ENCODE measurements around the gene SHMT1.
"Not testable (repeated sequence)": the region's sequence is repeated elsewhere in the genome, so short reads cannot be mapped to it uniquely, and the experiment has no call there.

SHMT1 gene

GRCh38 chr17:18318117-18318516 is 45.2 kb downstream of the SHMT1 start:
- POLR2A ChIA-PET = no interaction called here
- CTCF ChIA-PET = no interaction called here
- TF ChIP-seq FOXA1 (IDR thresholded peaks at IDR 0.05) (no peak), TARDBP (IDR thresholded peaks at IDR 0.05) (no peak), SP1 (IDR thresholded peaks at IDR 0.05) (no peak), PKNOX1 (IDR thresholded peaks at IDR 0.05) (no peak)
- DNase-seq (ENCODE audit: extremely low spot score) = no peak

GRCh38 chr17:18315961-18316360 is 47.4 kb downstream of the SHMT1 start:
- CTCF ChIA-PET = no interaction called here
- DNase-seq (ENCODE audit: extremely low spot score) = no peak
- TF ChIP-seq BHLHE40 (IDR thresholded peaks at IDR 0.05; ENCODE audit: borderline replicate concordance) (no peak), TARDBP (IDR thresholded peaks at IDR 0.05) (no peak), ARNT (IDR thresholded peaks at IDR 0.05) (no peak), CTBP1 (IDR thresholded peaks at IDR 0.05; ENCODE audit: borderline replicate concordance) (no peak), L3MBTL2 (conservative IDR thresholded peaks at IDR 0.05) (no peak), PKNOX1 (IDR thresholded peaks at IDR 0.05) (no peak), SP1 (IDR thresholded peaks at IDR 0.05) (no peak), FOXA1 (IDR thresholded peaks at IDR 0.05) (no peak), FOXK2 (IDR thresholded peaks at IDR 0.05) (no peak), LEF1 (IDR thresholded peaks at IDR 0.05; ENCODE audit: borderline replicate concordance) (no peak), HDGF (IDR thresholded peaks at IDR 0.05; ENCODE audit: borderline replicate concordance) (no peak), ELF4 (IDR thresholded peaks at IDR 0.05) (no peak), NFRKB (IDR thresholded peaks at IDR 0.05) (no peak), ZNF384 (IDR thresholded peaks at IDR 0.05) (no peak), FOXM1 (IDR thresholded peaks at IDR 0.05; ENCODE audit: borderline replicate concordance) (no peak), SUZ12 (IDR thresholded peaks at IDR 0.05) (no peak)
- POLR2A ChIA-PET = no interaction called here

- ChIA-PET POLR2A (no interaction called here), CTCF (no interaction called here)
- TF ChIP-seq TARDBP (IDR thresholded peaks at IDR 0.05) (no peak), SP1 (IDR thresholded peaks at IDR 0.05) (no peak), FOXK2 (IDR thresholded peaks at IDR 0.05) (no peak), ZNF384 (IDR thresholded peaks at IDR 0.05) (no peak), LEF1 (IDR thresholded peaks at IDR 0.05; ENCODE audit: borderline replicate concordance) (no peak)
- DNase-seq (ENCODE audit: extremely low spot score) = no peak
Measured at GRCh38 chr17:18315562-18315922, 47.8 kb downstream of the SHMT1 start.

- TF ChIP-seq ARNT (IDR thresholded peaks at IDR 0.05) (no peak), FOXM1 (IDR thresholded peaks at IDR 0.05; ENCODE audit: borderline replicate concordance) (no peak), PKNOX1 (IDR thresholded peaks at IDR 0.05) (no peak; the same call in 1 of the 2 replicates), BHLHE40 (IDR thresholded peaks at IDR 0.05; ENCODE audit: borderline replicate concordance) (no peak), ELF4 (IDR thresholded peaks at IDR 0.05) (peak; percentile 99), TARDBP (IDR thresholded peaks at IDR 0.05) (no peak), HDGF (IDR thresholded peaks at IDR 0.05; ENCODE audit: borderline replicate concordance) (peak; percentile 23; the same call in 1 of the 2 replicates), SUZ12 (IDR thresholded peaks at IDR 0.05) (no peak), FOXK2 (IDR thresholded peaks at IDR 0.05) (no peak), CTBP1 (IDR thresholded peaks at IDR 0.05; ENCODE audit: borderline replicate concordance) (no peak), LEF1 (IDR thresholded peaks at IDR 0.05; ENCODE audit: borderline replicate concordance) (0 out of 2 replicates have a peak, but pooled peaks have one; percentile 21), SP1 (IDR thresholded peaks at IDR 0.05) (no peak), FOXA1 (IDR thresholded peaks at IDR 0.05) (no peak), ZNF384 (IDR thresholded peaks at IDR 0.05) (no peak), NFRKB (IDR thresholded peaks at IDR 0.05) (peak; percentile 75), L3MBTL2 (conservative IDR thresholded peaks at IDR 0.05) (peak; percentile 95)
- peak; percentile 92 for DNase-seq (ENCODE audit: extremely low spot score)
- ChIA-PET POLR2A (interaction anchor here (0.6 to 1.4 kb wide), 15 partner anchors 9 to 132 kb away, joined by 3 to 8 read pairs (median 3); partner anchors contain the start of genes ALKBH5 and LLGL1), CTCF (interaction anchor here (0.7 to 1.0 kb wide), 2 partner anchors 8 to 13 kb away, joined by 3 to 5 read pairs; no protein-coding TSS in a partner anchor)
Measured at GRCh38 chr17:18314731-18315561, 48.4 kb downstream of the SHMT1 start, which contains the start of the genes SMCR8 and TOP3A. TSS of gene SMCR8 (plus strand) at chr17:18315293. CDS start at chr17:18315790, 497 bp downstream. TSS of gene TOP3A (minus strand) at chr17:18314994. CDS start at chr17:18314778, 216 bp downstream.

GRCh38 chr17:18314059-18314730 is 49.2 kb downstream of the SHMT1 start:
- DNase-seq (ENCODE audit: extremely low spot score) = no peak
- CTCF ChIA-PET = interaction anchor here (1.0 kb wide), 1 partner anchor 13 kb away, joined by 3 read pairs; no protein-coding TSS in a partner anchor
- POLR2A ChIA-PET = interaction anchor here (0.9 to 1.4 kb wide), 11 partner anchors 9 to 131 kb away, joined by 3 to 8 read pairs (median 3); partner anchors contain the start of genes ALKBH5 and LLGL1
- TF ChIP-seq L3MBTL2 (conservative IDR thresholded peaks at IDR 0.05) = peak; percentile 87
- TF ChIP-seq TARDBP (IDR thresholded peaks at IDR 0.05) = no peak

GRCh38 chr17:18309202-18309601 is 54.1 kb downstream of the SHMT1 start:
- TF ChIP-seq NFRKB (IDR thresholded peaks at IDR 0.05) (no peak), ZNF384 (IDR thresholded peaks at IDR 0.05) (no peak), FOXK2 (IDR thresholded peaks at IDR 0.05) (no peak), PKNOX1 (IDR thresholded peaks at IDR 0.05) (no peak), HDGF (IDR thresholded peaks at IDR 0.05; ENCODE audit: borderline replicate concordance) (no peak), FOXM1 (IDR thresholded peaks at IDR 0.05; ENCODE audit: borderline replicate concordance) (no peak), LEF1 (IDR thresholded peaks at IDR 0.05; ENCODE audit: borderline replicate concordance) (no peak), TARDBP (IDR thresholded peaks at IDR 0.05) (no peak), SUZ12 (IDR thresholded peaks at IDR 0.05) (no peak), ELF4 (IDR thresholded peaks at IDR 0.05) (no peak), ARNT (IDR thresholded peaks at IDR 0.05) (no peak), FOXA1 (IDR thresholded peaks at IDR 0.05) (no peak), L3MBTL2 (conservative IDR thresholded peaks at IDR 0.05) (no peak), CTBP1 (IDR thresholded peaks at IDR 0.05; ENCODE audit: borderline replicate concordance) (no peak), SP1 (IDR thresholded peaks at IDR 0.05) (no peak), BHLHE40 (IDR thresholded peaks at IDR 0.05; ENCODE audit: borderline replicate concordance) (no peak)
- ChIA-PET POLR2A (no interaction called here), CTCF (no interaction called here)
- no peak for DNase-seq (ENCODE audit: extremely low spot score)

GRCh38 chr17:18303206-18303605 is 60.1 kb downstream of the SHMT1 start:
- CTCF ChIA-PET, POLR2A ChIA-PET: not testable (repeated sequence)

More at GRCh38 chr17:18303206-18303605, 60.1 kb downstream of the SHMT1 start:
- not testable (repeated sequence) for DNase-seq (ENCODE audit: extremely low spot score)

All from HEK293T (cell line).